Measurements from ENCODE around the gene ATP11A. TPM values are rescaled to one million over a fixed set of nuclear protein-coding genes. Genes with fewer than 3 reads are reported as not detected.

The ATP11A gene
- total and polyA plus RNA-seq, 9 of the 15 experiments (the other 6 are each of a cell fraction or from before 2014, with no cell fraction given), result 0.38 to 34.2 (median 4.2) TPM

- no TSS peak for BruUV-seq (replicated peaks)
- no peaks in the 10 kb centered on the region for H3K9me3 ChIP-seq (replicated peaks; ENCODE audit: control insufficient read depth, insufficient read depth, low read depth, low read length)
- ATAC-seq (no peak), FAIRE-seq (no peak), DNase-seq (ENCODE audit: extremely low read depth in 1 of 4, low spot score in 3 of 4) (no peak)
- ChIA-PET CTCF (ENCODE audit: low intra/inter-chr PET ratio) (no interaction called here), POLR2A (no interaction called here)
- in situ Hi-C loops (cut with MboI), result no loop called here
- no peaks in the 10 kb centered on the region for H4K20me1 ChIP-seq (replicated peaks; ENCODE audit: control insufficient read depth, insufficient read depth, low read length)
- H3K4me2 ChIP-seq (ENCODE audit: insufficient read depth, low read length), result no peak overlapping the region
- H3K4me3 ChIP-seq, result no peak overlapping the region
- WGBS (ENCODE audit: insufficient coverage, low coverage, missing lambda C conversion rate), result 86% methylated on average over 14 of the region's 29 CpGs
- H3K27me3 ChIP-seq (ENCODE audit: control insufficient read depth in 2 of 2, insufficient read depth in 2 of 2, low read length in 2 of 2), result no peaks in the 10 kb centered on the region
- no peak overlapping the region for H3K27ac ChIP-seq (ENCODE audit: extremely low read depth, low read depth, low read length)
- no peak overlapping the region for H2AFZ ChIP-seq (ENCODE audit: low read depth, low read length)
- no peaks in the 10 kb centered on the region; the same call in none of the 3 replicates for H3K79me2 ChIP-seq (ENCODE audit: control insufficient read depth, insufficient read depth, low read length)
- peaks cover 0 to 5% of the 10 kb centered on the region in 2 experiments; a peak in 2 of 5 replicates for H3K4me1 ChIP-seq (replicated peaks in 1 of 2; ENCODE audit: control insufficient read depth in 2 of 2, insufficient read depth in 2 of 2, low read length in 2 of 2)
- no peak for TF ChIP-seq ZC3H4 (CRISPR knock-in tag; IDR thresholded peaks at IDR 0.05; ENCODE audit: borderline replicate concordance)
- TF ChIP-seq FOXK1 (CRISPR knock-in tag; IDR thresholded peaks at IDR 0.05; ENCODE audit: borderline replicate concordance), result no peak
- TF ChIP-seq SRF (CRISPR knock-in tag; IDR thresholded peaks at IDR 0.05), result no peak
- no peak for TF ChIP-seq ZNF561 (CRISPR knock-in tag; conservative IDR thresholded peaks at IDR 0.05)
- no peak for TF ChIP-seq ZNF551 (CRISPR knock-in tag; IDR thresholded peaks at IDR 0.05)
- no peak for TF ChIP-seq ZNF134 (CRISPR knock-in tag; conservative IDR thresholded peaks at IDR 0.05)
- no peak for TF ChIP-seq SPI1 (IDR thresholded peaks at IDR 0.05; ENCODE audit: borderline replicate concordance, low read depth, low read length)
- TF ChIP-seq, protein P1, sequence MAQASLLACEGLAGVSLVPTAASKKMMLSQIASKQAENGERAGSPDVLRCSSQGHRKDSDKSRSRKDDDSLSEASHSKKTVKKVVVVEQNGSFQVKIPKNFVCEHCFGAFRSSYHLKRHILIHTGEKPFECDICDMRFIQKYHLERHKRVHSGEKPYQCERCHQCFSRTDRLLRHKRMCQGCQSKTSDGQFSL (CRISPR knock-in tag; IDR thresholded peaks at IDR 0.05), result no peak
- TF ChIP-seq, protein P1 (tag; IDR thresholded peaks at IDR 0.05), result no peak
- no peak for TF ChIP-seq BRCA1 (IDR thresholded peaks at IDR 0.05)
- no peak for TF ChIP-seq BRCA1 (CRISPR knock-in tag; IDR thresholded peaks at IDR 0.05)
- TF ChIP-seq TAF7 (tag; IDR thresholded peaks at IDR 0.05), result no peak
- no peak for TF ChIP-seq DMBX1 (CRISPR knock-in tag; IDR thresholded peaks at IDR 0.05; ENCODE audit: borderline replicate concordance)
- no peak for TF ChIP-seq MYNN (IDR thresholded peaks at IDR 0.05)
- TF ChIP-seq MYNN (CRISPR knock-in tag; IDR thresholded peaks at IDR 0.05), result no peak
- TF ChIP-seq BRD9 (IDR thresholded peaks at IDR 0.05; ENCODE audit: low read depth, partially characterized antibody), result no peak
- TF ChIP-seq, protein P2, sequence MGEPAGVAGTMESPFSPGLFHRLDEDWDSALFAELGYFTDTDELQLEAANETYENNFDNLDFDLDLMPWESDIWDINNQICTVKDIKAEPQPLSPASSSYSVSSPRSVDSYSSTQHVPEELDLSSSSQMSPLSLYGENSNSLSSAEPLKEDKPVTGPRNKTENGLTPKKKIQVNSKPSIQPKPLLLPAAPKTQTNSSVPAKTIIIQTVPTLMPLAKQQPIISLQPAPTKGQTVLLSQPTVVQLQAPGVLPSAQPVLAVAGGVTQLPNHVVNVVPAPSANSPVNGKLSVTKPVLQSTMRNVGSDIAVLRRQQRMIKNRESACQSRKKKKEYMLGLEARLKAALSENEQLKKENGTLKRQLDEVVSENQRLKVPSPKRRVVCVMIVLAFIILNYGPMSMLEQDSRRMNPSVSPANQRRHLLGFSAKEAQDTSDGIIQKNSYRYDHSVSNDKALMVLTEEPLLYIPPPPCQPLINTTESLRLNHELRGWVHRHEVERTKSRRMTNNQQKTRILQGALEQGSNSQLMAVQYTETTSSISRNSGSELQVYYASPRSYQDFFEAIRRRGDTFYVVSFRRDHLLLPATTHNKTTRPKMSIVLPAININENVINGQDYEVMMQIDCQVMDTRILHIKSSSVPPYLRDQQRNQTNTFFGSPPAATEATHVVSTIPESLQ (CRISPR knock-in tag; IDR thresholded peaks at IDR 0.05), result no peak
- TF ChIP-seq ZNF347 (CRISPR knock-in tag; IDR thresholded peaks at IDR 0.05; ENCODE audit: low read depth), result no peak
- TF ChIP-seq LEF1 (IDR thresholded peaks at IDR 0.05), result no peak
- no peak for TF ChIP-seq STAT5B (CRISPR knock-in tag; IDR thresholded peaks at IDR 0.05)
- no peak for TF ChIP-seq MCM2 (IDR thresholded peaks at IDR 0.05; ENCODE audit: low read depth)
- no peaks in the 10 kb centered on the region for H3K9me1 ChIP-seq (ENCODE audit: control insufficient read depth, insufficient read depth, low read length)
- H3K9ac ChIP-seq (ENCODE audit: insufficient read depth in 1 of 2, low read depth in 2 of 2, low read length in 2 of 2), result no peak overlapping the region; a peak in 1 of 4 replicates
- intact Hi-C loops (cut with micrococcal nuclease), result no loop called here
- H3K36me3 ChIP-seq (ENCODE audit: control insufficient read depth, insufficient read depth, low read length), result no peaks in the 10 kb centered on the region; the same call in 2 of the 3 replicates
These were observed 64.6 kb downstream of the ATP11A start for GRCh38 chr13:112754281-112755025.
